ENCODE results near the gene DDX51.

DNA sequence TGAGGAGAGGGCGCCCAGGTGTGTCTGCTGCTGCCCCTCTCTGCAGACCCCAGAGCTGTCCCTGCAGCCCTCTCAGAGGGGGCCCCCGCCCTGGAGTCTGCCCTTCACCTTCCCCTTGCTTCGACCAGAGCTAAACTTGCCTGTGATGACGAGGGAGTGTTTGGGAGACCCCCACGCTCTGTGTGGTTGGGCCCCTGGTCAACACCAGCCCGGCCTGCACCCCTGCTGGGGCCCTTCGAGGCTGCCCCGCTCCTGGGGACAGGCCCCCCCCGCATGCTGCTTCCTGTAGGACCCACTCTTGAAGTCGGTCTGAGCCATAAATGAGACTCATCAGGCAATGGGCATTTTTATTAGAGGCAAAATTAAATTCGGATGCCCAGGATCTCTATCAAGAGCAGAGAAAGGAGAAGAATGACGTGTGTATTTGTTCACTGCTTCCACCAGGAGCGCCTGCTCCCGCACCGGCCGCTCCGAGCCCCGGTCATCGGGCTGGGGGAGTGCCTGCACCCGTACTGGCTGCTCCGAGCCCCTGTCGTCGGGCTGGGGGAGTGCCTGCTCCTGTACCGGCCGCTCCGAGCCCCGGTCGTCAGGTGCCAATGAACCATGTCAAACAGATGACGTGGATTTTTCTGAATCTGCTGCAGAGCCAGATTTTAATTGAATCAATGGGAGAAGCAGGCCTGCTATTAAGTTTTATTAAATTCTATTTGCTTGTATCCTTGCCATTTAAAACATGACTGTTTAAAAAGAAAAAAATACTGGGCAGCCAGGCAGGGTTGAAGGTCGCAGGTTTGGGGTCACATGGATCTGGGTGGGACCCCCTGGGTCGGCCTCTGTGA lies 47.8 kb upstream of the DDX51 start:
- TF ChIP-seq CSDC2 (CRISPR knock-in tag; IDR thresholded peaks at IDR 0.05) (no peak), ZFP30 (CRISPR knock-in tag; IDR thresholded peaks at IDR 0.05) (no peak), TOX (CRISPR knock-in tag; IDR thresholded peaks at IDR 0.05; ENCODE audit: borderline replicate concordance) (no peak)
- TF ChIP-seq, protein P1, sequence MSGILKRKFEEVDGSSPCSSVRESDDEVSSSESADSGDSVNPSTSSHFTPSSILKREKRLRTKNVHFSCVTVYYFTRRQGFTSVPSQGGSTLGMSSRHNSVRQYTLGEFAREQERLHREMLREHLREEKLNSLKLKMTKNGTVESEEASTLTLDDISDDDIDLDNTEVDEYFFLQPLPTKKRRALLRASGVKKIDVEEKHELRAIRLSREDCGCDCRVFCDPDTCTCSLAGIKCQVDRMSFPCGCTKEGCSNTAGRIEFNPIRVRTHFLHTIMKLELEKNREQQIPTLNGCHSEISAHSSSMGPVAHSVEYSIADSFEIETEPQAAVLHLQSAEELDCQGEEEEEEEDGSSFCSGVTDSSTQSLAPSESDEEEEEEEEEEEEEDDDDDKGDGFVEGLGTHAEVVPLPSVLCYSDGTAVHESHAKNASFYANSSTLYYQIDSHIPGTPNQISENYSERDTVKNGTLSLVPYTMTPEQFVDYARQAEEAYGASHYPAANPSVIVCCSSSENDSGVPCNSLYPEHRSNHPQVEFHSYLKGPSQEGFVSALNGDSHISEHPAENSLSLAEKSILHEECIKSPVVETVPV (CRISPR knock-in tag; IDR thresholded peaks at IDR 0.05), result no peak

All from SK-N-SH treated with all-trans-retinoic acid at 6 μM for 48 hours (cell line).